Motor neuron (in vitro differentiated cells): ENCODE data around the gene PLA2G3. TPM values are rescaled to one million over a fixed set of nuclear protein-coding genes. Genes with fewer than 3 reads are reported as not detected.

Experiments
- ATAC-seq, 8 experiments: fragments of 200-7000 bp; cut with Tn5 transposase; replicated peaks in 6 of 8; 2 replicates each; pipeline ENCODE4 v1.8.0; 2021; ENCODE audit warnings: mild to moderate bottlenecking in 8 of 8, moderate library complexity in 8 of 8
- H3K27ac ChIP-seq, 2 donors: fragments of 250-450 bp; sonication (Bioruptor Pico); 2 replicates each; pipeline ENCODE4 v1.9.0; 2021; ENCODE audit warnings: antibody characterized with exemption in 2 of 2, mild to moderate bottlenecking in 2 of 2, moderate library complexity in 1 of 2
- H3K4me1 ChIP-seq, 2 donors: fragments of 250-450 bp; sonication (Bioruptor Pico); replicated peaks in 1 of 2; 2 replicates each; pipeline ENCODE4 v1.6.1; 2021; ENCODE audit warnings: antibody characterized with exemption in 2 of 2, mild to moderate bottlenecking in 2 of 2, moderate library complexity in 1 of 2
- H3K4me3 ChIP-seq, 5 donors: fragments of 250-450 bp; sonication (Bioruptor Pico); 2 replicates each; pipeline ENCODE4 v1.9.0; 2021; ENCODE audit warnings: antibody characterized with exemption in 5 of 5, mild to moderate bottlenecking in 5 of 5, moderate library complexity in 4 of 5
- WGBS, 10 experiments: fragments of 450-650 bp; shearing (Covaris generic); methylation state at CpG; one replicate each; pipeline ENCODE4 v1.0.0; 2022; 5-methylcytosine and 5-hydroxymethylcytosine counted together
- in situ Hi-C, 9 experiments: fragments of 400-800 bp; cut with MboI; loops; one replicate each; pipeline ENCODE4 v1.15.0; 2021; ENCODE audit warnings: low sequenced_read_pairs in 9 of 9, low pct_unique_long_range_greater_than_20kb in 2 of 9; ENCODE audit not compliant: unreplicated experiment in 9 of 9
- total RNA-seq, 8 experiments: library from RNA; unstranded; fragments of 300-600 nt; gene quantifications; 2 replicates each; pipeline versions ENCODE4 v1.2.3 to v1.2.4, GENCODE V29; 2022

The PLA2G3 gene
- total RNA-seq, 8 experiments from 2014 or later: 0.05 to 0.90 (median 0.29) TPM

- Histone ChIP-seq H3K4me3 (no peak overlapping the region), H3K4me1 (no peaks in the 10 kb centered on the region), H3K27ac (no peak overlapping the region)
- 40 to 100% methylated on average over 1 of the region's 2 CpGs; no CpG with 5 or more reads in 8 of the 10 experiments for WGBS, 10 experiments
- in situ Hi-C loops: loop anchor here in 1 of 9 experiments (25.0 kb wide), 1 partner anchor 96 kb away; no protein-coding TSS in a partner anchor
- no peak for ATAC-seq
These were observed 1.2 kb upstream of the PLA2G3 start for GRCh38 chr22:31141551-31141950.

- in situ Hi-C loops: loop anchor here in 1 of 9 experiments (25.0 kb wide), 1 partner anchor 97 kb away; no protein-coding TSS in a partner anchor
- H3K4me3 ChIP-seq: no peak overlapping the region
- ATAC-seq: peak in 1 of 8 experiments; percentile 15
- no peak overlapping the region for H3K27ac ChIP-seq
- WGBS, 10 experiments: 40 to 100% (median 90%) methylated on average over 1 to 2 of the region's 5 CpGs; no CpG with 5 or more reads in 6 of the 10 experiments
- H3K4me1 ChIP-seq: no peaks in the 10 kb centered on the region
These were observed 438 bp upstream of the PLA2G3 start for GRCh38 chr22:31140746-31141145.

- in situ Hi-C loops: loop anchor here in 1 of 9 experiments (25.0 kb wide), 1 partner anchor 98 kb away; no protein-coding TSS in a partner anchor
- 29 to 92% (median 80%) methylated on average over 1 to 3 of the region's 3 CpGs; no CpG with 5 or more reads in 5 of the 10 experiments for WGBS, 10 experiments
These were observed 1.2 kb downstream of the PLA2G3 start for GRCh38 chr22:31139066-31139465.

GRCh38 chr22:31138126-31138525 lies 2.2 kb downstream of the PLA2G3 start:
- no peaks in the 10 kb centered on the region for H3K4me1 ChIP-seq
- in situ Hi-C loops: loop anchor here in 1 of 9 experiments (25.0 kb wide), 1 partner anchor 99 kb away; no protein-coding TSS in a partner anchor
- no peak overlapping the region for H3K4me3 ChIP-seq
- 0 to 100% (median 80%) methylated on average over 1 to 5 of the region's 10 CpGs; no CpG with 5 or more reads in 5 of the 10 experiments for WGBS, 10 experiments
- no peak for ATAC-seq
- no peak overlapping the region for H3K27ac ChIP-seq

More at GRCh38 chr22:31139066-31139465, 1.2 kb downstream of the PLA2G3 start:
- Histone ChIP-seq H3K4me1 (no peaks in the 10 kb centered on the region), H3K4me3 (no peak overlapping the region), H3K27ac (no peak overlapping the region)
- ATAC-seq: no peak

GRCh38 chr22:31137721-31138120 lies 2.6 kb downstream of the PLA2G3 start:
- Histone ChIP-seq H3K4me1 (no peaks in the 10 kb centered on the region), H3K4me3 (no peak overlapping the region), H3K27ac (no peak overlapping the region)
- WGBS, 10 experiments: 35% methylated on average over 4 of the region's 10 CpGs; no CpG with 5 or more reads in 9 of the 10 experiments
- in situ Hi-C loops: loop anchor here in 1 of 9 experiments (25.0 kb wide), 1 partner anchor 100 kb away; no protein-coding TSS in a partner anchor
- ATAC-seq: no peak

GRCh38 chr22:31136711-31137110 lies 3.6 kb downstream of the PLA2G3 start:
- Histone ChIP-seq H3K4me3 (no peak overlapping the region), H3K27ac (no peak overlapping the region), H3K4me1 (no peaks in the 10 kb centered on the region)
- in situ Hi-C loops: loop anchor here in 1 of 9 experiments (25.0 kb wide), 1 partner anchor 101 kb away; no protein-coding TSS in a partner anchor
- ATAC-seq: no peak
- WGBS, 10 experiments: 76 to 91% methylated on average over 4 to 7 of the region's 16 CpGs; no CpG with 5 or more reads in 8 of the 10 experiments

- in situ Hi-C loops: loop anchor here in 1 of 9 experiments (25.0 kb wide), 1 partner anchor 101 kb away; no protein-coding TSS in a partner anchor
- ATAC-seq: no peak
- Histone ChIP-seq H3K27ac (no peak overlapping the region), H3K4me1 (no peaks in the 10 kb centered on the region), H3K4me3 (no peak overlapping the region)
- 56 to 100% (median 84%) methylated on average over 1 to 8 of the region's 9 CpGs; no CpG with 5 or more reads in 3 of the 10 experiments for WGBS, 10 experiments
These were observed 4.2 kb downstream of the PLA2G3 start for GRCh38 chr22:31136155-31136554.

GRCh38 chr22:31135706-31136105 lies 4.6 kb downstream of the PLA2G3 start:
- in situ Hi-C loops: loop anchor here in 1 of 9 experiments (25.0 kb wide), 1 partner anchor 102 kb away; no protein-coding TSS in a partner anchor
- no peak for ATAC-seq
- Histone ChIP-seq H3K27ac (no peak overlapping the region), H3K4me1 (no peaks in the 10 kb centered on the region), H3K4me3 (no peak overlapping the region)
- 70 to 95% (median 80%) methylated on average over 2 to 4 of the region's 6 CpGs; no CpG with 5 or more reads in 7 of the 10 experiments for WGBS, 10 experiments

GRCh38 chr22:31134688-31135087 lies 5.6 kb downstream of the PLA2G3 start:
- in situ Hi-C loops: loop anchor here in 1 of 9 experiments (25.0 kb wide), 1 partner anchor 103 kb away; no protein-coding TSS in a partner anchor
- ATAC-seq: no peak
- 38 to 100% (median 100%) methylated on average over 1 to 2 of the region's 4 CpGs; no CpG with 5 or more reads in 5 of the 10 experiments for WGBS, 10 experiments
- H3K27ac ChIP-seq: no peak overlapping the region
- no peak overlapping the region for H3K4me3 ChIP-seq
- no peaks in the 10 kb centered on the region for H3K4me1 ChIP-seq

- 100% methylated on average over 5 of the region's 19 CpGs; no CpG with 5 or more reads in 9 of the 10 experiments for WGBS, 10 experiments
- Histone ChIP-seq H3K4me1 (no peaks in the 10 kb centered on the region), H3K4me3 (no peak overlapping the region), H3K27ac (no peak overlapping the region)
- ATAC-seq: peak in 1 of 8 experiments; percentile 18
- in situ Hi-C loops: loop anchor here in 1 of 9 experiments (25.0 kb wide), 1 partner anchor 103 kb away; no protein-coding TSS in a partner anchor
These were observed 6.4 kb downstream of the PLA2G3 start for GRCh38 chr22:31133911-31134310.

- no peak overlapping the region for H3K27ac ChIP-seq
- H3K4me3 ChIP-seq: no peak overlapping the region
- no peaks in the 10 kb centered on the region for H3K4me1 ChIP-seq
- ATAC-seq: no peak
- WGBS, 10 experiments: 83 to 100% (median 100%) methylated on average over 1 to 2 of the region's 2 CpGs; no CpG with 5 or more reads in 5 of the 10 experiments
- in situ Hi-C loops: loop anchor here in 1 of 9 experiments (25.0 kb wide), 1 partner anchor 106 kb away; no protein-coding TSS in a partner anchor
These were observed 9.4 kb downstream of the PLA2G3 start for GRCh38 chr22:31130873-31131272.

- in situ Hi-C loops: loop anchor here in 1 of 9 experiments (25.0 kb wide), 1 partner anchor 109 kb away; no protein-coding TSS in a partner anchor
- 80 to 100% (median 83%) methylated on average over 1 to 2 of the region's 7 CpGs; no CpG with 5 or more reads in 7 of the 10 experiments for WGBS, 10 experiments
- Histone ChIP-seq H3K4me3 (no peak overlapping the region), H3K27ac (no peak overlapping the region), H3K4me1 (peaks cover 0 to 5% of the 10 kb centered on the region in 2 donors)
- ATAC-seq: no peak
These were observed 12.2 kb downstream of the PLA2G3 start for GRCh38 chr22:31128156-31128555.

GRCh38 chr22:31127181-31127772 lies 13.0 kb downstream of the PLA2G3 start:
- peaks cover 4 to 9% of the 10 kb centered on the region in 2 donors for H3K4me1 ChIP-seq
- H3K4me3 ChIP-seq: no peak overlapping the region
- in situ Hi-C loops: loop anchor here in 1 of 9 experiments (25.0 kb wide), 1 partner anchor 110 kb away; no protein-coding TSS in a partner anchor
- no peak overlapping the region for H3K27ac ChIP-seq
- 92% methylated on average over 2 of the region's 19 CpGs; no CpG with 5 or more reads in 9 of the 10 experiments for WGBS, 10 experiments
- ATAC-seq: peak in 3 of 8 experiments; percentile 70 to 91 (median 83)
